ENCODE results near the gene PLCB4. TPM values are rescaled to one million over a fixed set of nuclear protein-coding genes. Genes with fewer than 3 reads are reported as not detected.

PLCB4 gene
- polyA plus RNA-seq, 1 donor (not counting 4 experiments of a cell fraction or from before 2014, with no cell fraction given), result 4.1 TPM

DNA sequence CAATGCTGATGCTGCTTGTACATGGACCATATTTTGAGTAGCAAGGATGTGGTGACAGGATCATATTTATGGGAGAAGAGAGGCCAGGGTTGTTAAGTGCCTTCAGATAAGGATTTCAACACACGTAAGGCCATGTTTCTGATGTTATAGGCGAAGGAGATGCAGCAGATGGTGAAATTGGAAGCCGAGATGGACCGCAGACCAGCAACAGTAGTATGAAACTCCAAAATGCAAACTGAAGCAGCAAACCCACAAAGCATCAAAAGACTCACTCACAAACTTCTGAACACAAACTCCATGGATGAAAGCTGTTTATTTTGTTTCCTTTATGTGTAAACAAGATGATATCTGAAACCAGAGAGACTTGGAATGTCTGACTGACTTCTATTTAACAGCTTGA lies 409.9 kb downstream of the PLCB4 start:
- Histone ChIP-seq H2AFZ (ENCODE audit: control insufficient read depth, low read length) (no peak overlapping the region), H3K9ac (ENCODE audit: control insufficient read depth, extremely low read depth, insufficient read depth, low read length) (no peak overlapping the region), H3K9me3 (ENCODE audit: control insufficient read depth, low read depth, low read length) (no peaks in the 10 kb centered on the region), H3K9me1 (ENCODE audit: control insufficient read depth, extremely low read depth, insufficient read depth, low read length) (no peaks in the 10 kb centered on the region), H3K79me2 (ENCODE audit: control insufficient read depth, insufficient read depth, low read length) (no peaks in the 10 kb centered on the region), H3K27ac (ENCODE audit: control insufficient read depth, insufficient read depth, low read length) (no peak overlapping the region), H3K36me3 (ENCODE audit: control insufficient read depth in 2 of 2, extremely low read depth in 1 of 2, insufficient read depth in 2 of 2, low read length in 2 of 2) (no peaks in the 10 kb centered on the region), H4K20me1 (ENCODE audit: control insufficient read depth, extremely low read depth, insufficient read depth, low read length) (no peaks in the 10 kb centered on the region), H3K4me1 (ENCODE audit: control insufficient read depth, extremely low read depth, insufficient read depth, low read length) (no peaks in the 10 kb centered on the region), H3K4me2 (ENCODE audit: control insufficient read depth, extremely low read depth, insufficient read depth, low read depth, low read length) (no peak overlapping the region), H3K27me3 (ENCODE audit: control insufficient read depth, extremely low read depth, insufficient read depth, low read length) (no peaks in the 10 kb centered on the region), H3K4me3 (ENCODE audit: control insufficient read depth in 2 of 3, extremely low read depth in 1 of 3, insufficient read depth in 2 of 3, low read depth in 1 of 3, low read length in 3 of 3) (no peak overlapping the region)
- no peak for DNase-seq (ENCODE audit: low read depth, low spot score)
- TF ChIP-seq, protein P1, sequence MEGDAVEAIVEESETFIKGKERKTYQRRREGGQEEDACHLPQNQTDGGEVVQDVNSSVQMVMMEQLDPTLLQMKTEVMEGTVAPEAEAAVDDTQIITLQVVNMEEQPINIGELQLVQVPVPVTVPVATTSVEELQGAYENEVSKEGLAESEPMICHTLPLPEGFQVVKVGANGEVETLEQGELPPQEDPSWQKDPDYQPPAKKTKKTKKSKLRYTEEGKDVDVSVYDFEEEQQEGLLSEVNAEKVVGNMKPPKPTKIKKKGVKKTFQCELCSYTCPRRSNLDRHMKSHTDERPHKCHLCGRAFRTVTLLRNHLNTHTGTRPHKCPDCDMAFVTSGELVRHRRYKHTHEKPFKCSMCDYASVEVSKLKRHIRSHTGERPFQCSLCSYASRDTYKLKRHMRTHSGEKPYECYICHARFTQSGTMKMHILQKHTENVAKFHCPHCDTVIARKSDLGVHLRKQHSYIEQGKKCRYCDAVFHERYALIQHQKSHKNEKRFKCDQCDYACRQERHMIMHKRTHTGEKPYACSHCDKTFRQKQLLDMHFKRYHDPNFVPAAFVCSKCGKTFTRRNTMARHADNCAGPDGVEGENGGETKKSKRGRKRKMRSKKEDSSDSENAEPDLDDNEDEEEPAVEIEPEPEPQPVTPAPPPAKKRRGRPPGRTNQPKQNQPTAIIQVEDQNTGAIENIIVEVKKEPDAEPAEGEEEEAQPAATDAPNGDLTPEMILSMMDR (optimal IDR thresholded peaks at IDR 0.05 in 1 of 3, IDR thresholded peaks at IDR 0.05 in 1 of 3, conservative IDR thresholded peaks at IDR 0.05 in 1 of 3; ENCODE audit: extremely low read depth in 1 of 3, insufficient read depth in 2 of 3, low read length in 3 of 3), result no peak
- no peak for TF ChIP-seq EZH2 (IDR thresholded peaks at IDR 0.05; ENCODE audit: low read length)
- FAIRE-seq, result no peak
- dilution Hi-C loops (cut with MboI; ENCODE audit: extremely low pct_ligation_motif_present, low sequenced_read_pairs), result no loop called here

DNA sequence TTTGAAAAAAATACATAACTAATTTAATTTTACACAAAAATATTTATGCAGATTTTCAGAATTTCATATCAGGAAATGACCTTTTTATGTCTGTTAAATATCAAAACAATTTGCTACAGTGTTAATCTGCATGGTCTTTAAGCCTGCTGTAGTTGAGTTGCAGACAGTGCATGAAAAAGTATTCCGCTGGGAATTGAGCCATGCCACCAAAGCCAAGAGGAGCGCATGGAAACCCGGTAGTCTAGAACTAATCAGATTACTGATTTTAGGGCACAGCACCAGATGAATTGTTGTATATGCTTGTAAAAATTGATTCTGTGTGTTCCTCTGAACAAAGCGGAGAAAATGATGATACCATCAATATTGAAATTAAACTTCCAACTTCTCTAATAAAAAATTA lies 411.2 kb downstream of the PLCB4 start:
- FAIRE-seq (no peak), DNase-seq (ENCODE audit: low read depth, low spot score) (no peak)
- no peak overlapping the region for H3K4me2 ChIP-seq (ENCODE audit: control insufficient read depth, extremely low read depth, insufficient read depth, low read depth, low read length)
- no peaks in the 10 kb centered on the region for H3K36me3 ChIP-seq (ENCODE audit: control insufficient read depth in 2 of 2, extremely low read depth in 1 of 2, insufficient read depth in 2 of 2, low read length in 2 of 2)
- TF ChIP-seq, protein P1 (optimal IDR thresholded peaks at IDR 0.05 in 1 of 3, IDR thresholded peaks at IDR 0.05 in 1 of 3, conservative IDR thresholded peaks at IDR 0.05 in 1 of 3; ENCODE audit: extremely low read depth in 1 of 3, insufficient read depth in 2 of 3, low read length in 3 of 3), result no peak
- no peak for TF ChIP-seq EZH2 (IDR thresholded peaks at IDR 0.05; ENCODE audit: low read length)
- H3K4me3 ChIP-seq (ENCODE audit: control insufficient read depth in 2 of 3, extremely low read depth in 1 of 3, insufficient read depth in 2 of 3, low read depth in 1 of 3, low read length in 3 of 3), result no peak overlapping the region
- no peaks in the 10 kb centered on the region for H3K27me3 ChIP-seq (ENCODE audit: control insufficient read depth, extremely low read depth, insufficient read depth, low read length)
- no peak overlapping the region for H3K9ac ChIP-seq (ENCODE audit: control insufficient read depth, extremely low read depth, insufficient read depth, low read length)
- H2AFZ ChIP-seq (ENCODE audit: control insufficient read depth, low read length), result no peak overlapping the region
- dilution Hi-C loops (cut with MboI; ENCODE audit: extremely low pct_ligation_motif_present, low sequenced_read_pairs), result no loop called here
- no peaks in the 10 kb centered on the region for H3K9me1 ChIP-seq (ENCODE audit: control insufficient read depth, extremely low read depth, insufficient read depth, low read length)
- no peaks in the 10 kb centered on the region for H3K79me2 ChIP-seq (ENCODE audit: control insufficient read depth, insufficient read depth, low read length)
- H3K4me1 ChIP-seq (ENCODE audit: control insufficient read depth, extremely low read depth, insufficient read depth, low read length), result no peaks in the 10 kb centered on the region
- no peak overlapping the region for H3K27ac ChIP-seq (ENCODE audit: control insufficient read depth, insufficient read depth, low read length)
- H4K20me1 ChIP-seq (ENCODE audit: control insufficient read depth, extremely low read depth, insufficient read depth, low read length), result no peaks in the 10 kb centered on the region
- H3K9me3 ChIP-seq (ENCODE audit: control insufficient read depth, low read depth, low read length), result no peaks in the 10 kb centered on the region
